Sciatic nerve (tissue), 2 donors: ENCODE data around the gene KLF2. TPM values are rescaled to one million over a fixed set of nuclear protein-coding genes. Genes with fewer than 3 reads are reported as not detected.
"Not testable (repeated sequence)": the region's sequence is repeated elsewhere in the genome, so short reads cannot be mapped to it uniquely, and the experiment has no call there.

Source experiments
- ATAC-seq: fragments of 200-7000 bp; cut with Tn5 transposase; one replicate; pipeline ENCODE4 v1.9.1; 2020; ENCODE audit warnings: mild to moderate bottlenecking, moderate library complexity
- DNase-seq: peaks from one replicate; pipeline ENCODE4 v3.0.0-alpha.2; 2020; ENCODE audit warnings: low spot score
- intact Hi-C: fragments of 100-400 bp; cut with DNase I; formaldehyde crosslinking; loops from one replicate; pipeline ENCODE4 v1.14.2; 2022
- total RNA-seq: library from RNA; stranded (reverse); fragmentation: NEBNext Ultra II Directional; extraction: Animal tissue kit (Norgen Biotek cat#: 25700); gene quantifications from one replicate; pipeline ENCODE4 v1.2.1, GENCODE V29; 2021
- donor health status: DM: no; HTN: no; CAD: no.
- donor health status: DM: no; HTN: no; CAD: no.

Gene KLF2
- total RNA-seq, 1 donor from 2014 or later, result 105 TPM

GRCh38 chr19:16305060-16305459, 19.6 kb upstream of the KLF2 start:
- DNase-seq, intact Hi-C loops, ATAC-seq: not testable (repeated sequence)

- ATAC-seq (no peak), DNase-seq (no peak)
- intact Hi-C loops, result no loop called here
Observed at GRCh38 chr19:16306728-16307402, 17.8 kb upstream of the KLF2 start.

GRCh38 chr19:16308081-16308480, 16.5 kb upstream of the KLF2 start:
- intact Hi-C loops, result no loop called here
- DNase-seq (no peak), ATAC-seq (no peak)

- intact Hi-C loops, result no loop called here
- DNase-seq (no peak), ATAC-seq (no peak)
Observed at GRCh38 chr19:16309643-16310042, 15.0 kb upstream of the KLF2 start.

GRCh38 chr19:16315825-16316505, 8.7 kb upstream of the KLF2 start:
- DNase-seq, result no peak
- intact Hi-C loops, result no loop called here
- peak; percentile 92 for ATAC-seq

GRCh38 chr19:16316506-16316882, 8.1 kb upstream of the KLF2 start:
- intact Hi-C loops, result no loop called here
- DNase-seq (no peak), ATAC-seq (peak; percentile 7)

GRCh38 chr19:16319481-16319880, 5.1 kb upstream of the KLF2 start:
- ATAC-seq (no peak), DNase-seq (no peak)
- intact Hi-C loops, result no loop called here

- intact Hi-C loops, result loop anchor here (10.0 kb wide), 1 partner anchor 66 kb away; no protein-coding TSS in a partner anchor
Observed at GRCh38 chr19:16320987-16321386, 3.6 kb upstream of the KLF2 start.

GRCh38 chr19:16325161-16325527, 518 bp downstream of the KLF2 start:
- ATAC-seq (no peak), DNase-seq (peak; percentile 74)
- intact Hi-C loops, result loop anchor here (10.0 kb wide), 1 partner anchor 70 kb away; no protein-coding TSS in a partner anchor

More at GRCh38 chr19:16320987-16321386, 3.6 kb upstream of the KLF2 start:
- no peak for ATAC-seq
- no peak for DNase-seq

GRCh38 chr19:16325641-16326400, 1.2 kb downstream of the KLF2 start:
- ATAC-seq (no peak), DNase-seq (peak; percentile 77)
- intact Hi-C loops, result loop anchor here (10.0 kb wide), 1 partner anchor 71 kb away; no protein-coding TSS in a partner anchor

- ATAC-seq (no peak), DNase-seq (no peak)
- intact Hi-C loops, result loop anchor here (10.0 kb wide), 1 partner anchor 72 kb away; no protein-coding TSS in a partner anchor
Observed at GRCh38 chr19:16326401-16327168, 2.0 kb downstream of the KLF2 start.

GRCh38 chr19:16327169-16327475, 2.5 kb downstream of the KLF2 start:
- intact Hi-C loops, result loop anchor here (10.0 kb wide), 1 partner anchor 72 kb away; no protein-coding TSS in a partner anchor
- no peak for ATAC-seq

GRCh38 chr19:16327501-16327900, 2.9 kb downstream of the KLF2 start:
- DNase-seq, result no peak
- intact Hi-C loops, result loop anchor here (10.0 kb wide), 1 partner anchor 73 kb away; no protein-coding TSS in a partner anchor
- no peak for ATAC-seq

More at GRCh38 chr19:16327169-16327475, 2.5 kb downstream of the KLF2 start:
- no peak for DNase-seq

GRCh38 chr19:16327911-16328823, 3.5 kb downstream of the KLF2 start:
- intact Hi-C loops, result loop anchor here (10.0 kb wide), 1 partner anchor 73 kb away; no protein-coding TSS in a partner anchor
- DNase-seq, result peak; percentile 88
- ATAC-seq, result peak; percentile 77

- ATAC-seq (peak; percentile 17), DNase-seq (no peak)
- intact Hi-C loops, result loop anchor here (10.0 kb wide), 1 partner anchor 74 kb away; no protein-coding TSS in a partner anchor
Observed at GRCh38 chr19:16328824-16329482, 4.3 kb downstream of the KLF2 start.

- ATAC-seq, result peak; percentile 8
Observed at GRCh38 chr19:16330368-16330801, 5.8 kb downstream of the KLF2 start.

More at GRCh38 chr19:16330368-16330801, 5.8 kb downstream of the KLF2 start:
- no peak for DNase-seq
- intact Hi-C loops, result no loop called here
